GM04503 (cell line): ENCODE results near the gene FZD10.

Experiments
- DNase-seq: peaks from one replicate; pipeline ENCODE4 v3.0.0-alpha.2; 2012; ENCODE audit warnings: low read depth

FZD10 gene

GRCh38 chr12:130131801-130132200 is 30.5 kb upstream of the FZD10 start:
- DNase-seq = no peak

- no peak for DNase-seq
Observed at GRCh38 chr12:130132831-130133511, 29.3 kb upstream of the FZD10 start.

- no peak for DNase-seq
Observed at GRCh38 chr12:130133851-130134562, 28.3 kb upstream of the FZD10 start.

- DNase-seq = no peak
Observed at GRCh38 chr12:130134563-130134915, 27.7 kb upstream of the FZD10 start.

- DNase-seq = no peak
Observed at GRCh38 chr12:130136509-130137039, 25.7 kb upstream of the FZD10 start.

GRCh38 chr12:130137040-130138018 is 24.9 kb upstream of the FZD10 start:
- no peak for DNase-seq

GRCh38 chr12:130138478-130138877 is 23.8 kb upstream of the FZD10 start:
- DNase-seq = no peak

- no peak for DNase-seq
Observed at GRCh38 chr12:130139567-130140421, 22.5 kb upstream of the FZD10 start.

- no peak for DNase-seq
Observed at GRCh38 chr12:130141105-130141504, 21.2 kb upstream of the FZD10 start.

- DNase-seq = no peak
Observed at GRCh38 chr12:130141901-130142683, 20.2 kb upstream of the FZD10 start.

- DNase-seq = no peak
Observed at GRCh38 chr12:130142736-130143135, 19.5 kb upstream of the FZD10 start.

- no peak for DNase-seq
Observed at GRCh38 chr12:130143136-130143535, 19.1 kb upstream of the FZD10 start.

GRCh38 chr12:130144256-130144655 is 18.0 kb upstream of the FZD10 start:
- no peak for DNase-seq

GRCh38 chr12:130145731-130146130 is 16.5 kb upstream of the FZD10 start:
- DNase-seq = no peak

- no peak for DNase-seq
Observed at GRCh38 chr12:130146176-130146931, 15.9 kb upstream of the FZD10 start.

- DNase-seq = no peak
Observed at GRCh38 chr12:130147875-130148596, 14.2 kb upstream of the FZD10 start.

GRCh38 chr12:130151846-130152245 is 10.4 kb upstream of the FZD10 start:
- no peak for DNase-seq

- no peak for DNase-seq
Observed at GRCh38 chr12:130152386-130152785, 9.9 kb upstream of the FZD10 start.

- DNase-seq = no peak
Observed at GRCh38 chr12:130153803-130154202, 8.5 kb upstream of the FZD10 start.
